Transverse colon (tissue), 4 donors: ENCODE measurements around the gene ERBB3. TPM values are rescaled to one million over a fixed set of nuclear protein-coding genes. Genes with fewer than 3 reads are reported as not detected.
"Not testable (repeated sequence)": the region's sequence is repeated elsewhere in the genome, so short reads cannot be mapped to it uniquely, and the experiment has no call there.

Source experiments
- DNase-seq: peaks from one replicate; pipeline ENCODE4 v3.0.0-alpha.2; 2019
- H3K27ac ChIP-seq, 4 donors: fragments of 200-600 bp; sonication (generic); 2 replicates each; pipeline ENCODE4 v1.5.1; 2016 to 2018; ENCODE audit warnings: inconsistent platforms in 4 of 4
- H3K27me3 ChIP-seq: fragments of 200-600 bp; sonication (generic); 2 replicates; pipeline ENCODE4 v1.5.1; 2017; ENCODE audit warnings: inconsistent platforms
- H3K36me3 ChIP-seq, 4 donors: fragments of 200-600 bp; sonication (generic); 2 replicates each; pipeline ENCODE4 v1.5.1; 2017 to 2019; ENCODE audit warnings: inconsistent platforms in 4 of 4
- H3K4me1 ChIP-seq, 4 donors: fragments of 200-600 bp; sonication (generic); 2 replicates each; pipeline ENCODE4 v1.5.1; 2017 to 2020; ENCODE audit warnings: inconsistent platforms in 4 of 4
- H3K4me3 ChIP-seq, 4 donors: fragments of 200-600 bp; sonication (generic); 1 replicate in 1 of 4; 2 replicates in 3 of 4; pipeline versions ENCODE4 v1.5.1 to v1.6.1; 2017 to 2019; ENCODE audit warnings: inconsistent platforms in 4 of 4
- H3K9me3 ChIP-seq, 2 donors: fragments of 200-600 bp; sonication (generic); 2 replicates each; pipeline ENCODE4 v1.5.1; 2017 to 2019; ENCODE audit warnings: inconsistent platforms in 2 of 2
- CTCF ChIP-seq, 5 experiments: fragments of 200-600 bp in 3 of 5; fragments of 450-650 bp in 2 of 5; sonication (generic) in 3 of 5; IDR thresholded peaks; 1 replicate in 2 of 5; 2 replicates in 3 of 5; pipeline ENCODE4 v1.5.1; 2016 to 2017; ENCODE audit warnings: antibody characterized with exemption in 5 of 5, inconsistent platforms in 3 of 5, mild to moderate bottlenecking in 2 of 5, moderate library complexity in 1 of 5
- EP300 ChIP-seq: sonication (generic); formaldehyde crosslinking; IDR thresholded peaks from one replicate; pipeline ENCODE4 v1.6.1; 2017; ENCODE audit warnings: antibody characterized with exemption, low read depth
- POLR2A ChIP-seq: fragments of 450-650 bp; IDR thresholded peaks from one replicate; pipeline ENCODE4 v1.6.1; 2016; ENCODE audit warnings: antibody characterized with exemption, mild to moderate bottlenecking, moderate library complexity
- POLR2AphosphoS5 ChIP-seq, 3 donors: sonication (generic); formaldehyde crosslinking; IDR thresholded peaks; one replicate each; pipeline ENCODE4 v1.6.1; 2016; ENCODE audit warnings: antibody characterized with exemption in 3 of 3
- WGBS, 2 donors: methylation state at CpG; one replicate each; pipeline ENCODE4 v1.1.5; 2018; ENCODE audit warnings: low coverage in 1 of 2; 5-methylcytosine and 5-hydroxymethylcytosine counted together
- in situ Hi-C, 4 donors: fragments of 200-750 bp; cut with MboI; loops; one replicate each; pipeline versions ENCODE4 v1.15.0 to v1.15.1; 2017; ENCODE audit warnings: low sequenced_read_pairs in 3 of 4, low pct_ligation_motif_present in 1 of 4, low pct_unique_long_range_greater_than_20kb in 1 of 4
- intact Hi-C: fragments of 100-400 bp; cut with DNase I; formaldehyde crosslinking; loops from one replicate; pipeline ENCODE4 v1.15.1; 2023; ENCODE audit warnings: low total_unique reads
- total RNA-seq, 4 donors: library from RNA; depleted of rRNA; stranded (reverse); fragments of >200 nt; gene quantifications; one replicate each; pipeline ENCODE4 v1.1.0, GENCODE V29; 2016

Gene ERBB3
- total RNA-seq, 4 donors from 2014 or later = 270 to 634 (median 340) TPM

GRCh38 chr12:56053407-56053893 lies 26.5 kb upstream of the ERBB3 start:
- no peak for DNase-seq
- WGBS, 2 donors = 78 to 83% methylated on average over 2 to 6 of the region's 6 CpGs
- intact Hi-C loops = no loop called here

GRCh38 chr12:56059964-56060363 lies 20.0 kb upstream of the ERBB3 start:
- DNase-seq, intact Hi-C loops, H3K36me3 ChIP-seq, H3K9me3 ChIP-seq, in situ Hi-C loops, H3K27ac ChIP-seq, H3K4me3 ChIP-seq, H3K4me1 ChIP-seq, H3K27me3 ChIP-seq: not testable (repeated sequence)
- 91 to 100% methylated on average over 2 to 8 of the region's 8 CpGs for WGBS, 2 donors

More at GRCh38 chr12:56053407-56053893, 26.5 kb upstream of the ERBB3 start:
- no peak overlapping the region for H3K4me3 ChIP-seq
- in situ Hi-C loops = no loop called here
- H3K4me1 ChIP-seq = no peaks in the 10 kb centered on the region
- no peaks in the 10 kb centered on the region for H3K9me3 ChIP-seq
- H3K36me3 ChIP-seq = no peaks in the 10 kb centered on the region
- TF ChIP-seq EP300 = no peak
- TF ChIP-seq POLR2AphosphoS5 (IDR thresholded peaks at IDR 0.05) = no peak
- no peak for TF ChIP-seq CTCF (IDR thresholded peaks at IDR 0.05)
- TF ChIP-seq POLR2A = no peak
- no peaks in the 10 kb centered on the region for H3K27me3 ChIP-seq
- H3K27ac ChIP-seq = no peak overlapping the region

DNA sequence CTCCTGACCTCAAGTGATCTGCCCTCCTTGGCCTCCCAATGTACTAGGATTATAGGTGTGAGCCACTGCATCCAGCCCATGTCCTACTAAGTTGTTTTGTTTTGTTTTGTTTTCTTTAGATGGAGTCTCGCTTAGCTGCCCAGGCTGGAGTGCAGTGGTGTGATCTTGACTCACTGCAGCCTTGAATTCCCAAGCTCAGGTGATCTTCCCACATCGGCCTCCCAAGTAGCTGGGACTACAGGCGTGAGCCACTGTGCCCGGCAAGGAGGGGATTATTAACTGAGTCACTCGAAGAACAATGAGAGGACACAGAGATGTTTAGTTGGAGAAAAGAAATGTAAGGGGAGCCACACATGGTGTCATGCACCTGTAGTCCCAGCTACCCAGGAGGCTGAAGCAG lies 18.0 kb upstream of the ERBB3 start:
- 67% methylated on average over 5 of the region's 5 CpGs; no CpG with 5 or more reads in 1 of the 2 donors for WGBS, 2 donors
- no peak overlapping the region for H3K27ac ChIP-seq
- intact Hi-C loops = no loop called here
- TF ChIP-seq CTCF (IDR thresholded peaks at IDR 0.05) (no peak), EP300 (no peak), POLR2A (no peak), POLR2AphosphoS5 (IDR thresholded peaks at IDR 0.05) (no peak)
- in situ Hi-C loops = no loop called here
- no peak for DNase-seq
- H3K9me3 ChIP-seq = no peaks in the 10 kb centered on the region
- H3K27me3 ChIP-seq = no peaks in the 10 kb centered on the region
- no peaks in the 10 kb centered on the region for H3K36me3 ChIP-seq
- no peaks in the 10 kb centered on the region for H3K4me1 ChIP-seq
- no peak overlapping the region for H3K4me3 ChIP-seq

GRCh38 chr12:56062996-56063395 lies 17.0 kb upstream of the ERBB3 start:
- Histone ChIP-seq H3K9me3 (no peaks in the 10 kb centered on the region), H3K36me3 (no peaks in the 10 kb centered on the region), H3K27ac (no peak overlapping the region)

More at GRCh38 chr12:56062996-56063395, 17.0 kb upstream of the ERBB3 start:
- in situ Hi-C loops = no loop called here
- Histone ChIP-seq H3K27me3 (no peaks in the 10 kb centered on the region), H3K4me3 (no peak overlapping the region), H3K4me1 (no peaks in the 10 kb centered on the region)
- intact Hi-C loops = no loop called here
- no peak for DNase-seq
- TF ChIP-seq EP300 (no peak), CTCF (IDR thresholded peaks at IDR 0.05) (no peak), POLR2A (no peak)
